OCI-LY7 (cell line): ENCODE measurements around the gene NFKBIA. TPM values are rescaled to one million over a fixed set of nuclear protein-coding genes. Genes with fewer than 3 reads are reported as not detected.
"Not testable (repeated sequence)": the region's sequence is repeated elsewhere in the genome, so short reads cannot be mapped to it uniquely, and the experiment has no call there.

Source experiments
- BruUV-seq: library from RNA; stranded (reverse); fragments of 400-500 nt; replicated peaks from 2 replicates; lab custom pipeline; 2021; lab: Mats Ljungman, UMichigan
- CTCF ChIA-PET: fragments of 300-600 bp; sonication (Branson Sonifier 250); formaldehyde crosslinking; loops from one replicate; lab custom pipeline; 2022; ENCODE audit warnings: antibody characterized with exemption; ENCODE audit not compliant: unreplicated experiment; lab: Charles Lee
- POLR2A ChIA-PET: fragments of 300-600 bp; sonication (Branson Sonifier 250); formaldehyde crosslinking; loops from one replicate; lab custom pipeline; 2022; ENCODE audit warnings: antibody characterized with exemption; lab: Charles Lee
- DNase-seq: peaks from one replicate; pipeline ENCODE4 v3.0.0-alpha.2; 2015; ENCODE audit warnings: low spot score
- H2AFZ ChIP-seq: fragments of 200-600 bp; sonication (generic), shearing (Covaris generic); 2 replicates; pipeline ENCODE4 v1.6.1; 2014; ENCODE audit warnings: mild to moderate bottlenecking, antibody characterized with exemption, low read length, moderate library complexity
- H3K27ac ChIP-seq: fragments of 200-600 bp; sonication (generic); 2 replicates; pipeline ENCODE4 v1.5.1; 2014; ENCODE audit warnings: mixed run types, low read depth, mild to moderate bottlenecking, moderate library complexity, low read length, inconsistent platforms; ENCODE audit not compliant: poor library complexity, severe bottlenecking
- H3K36me3 ChIP-seq: fragments of 200-600 bp; sonication (generic); 2 replicates; pipeline ENCODE4 v1.6.1; 2014; ENCODE audit warnings: mild to moderate bottlenecking, antibody characterized with exemption, low read length, moderate library complexity, mixed read lengths; ENCODE audit not compliant: insufficient read depth
- H3K4me1 ChIP-seq: fragments of 200-600 bp; sonication (generic); 2 replicates; pipeline ENCODE4 v1.5.1; 2014; ENCODE audit warnings: mild to moderate bottlenecking, low read length; ENCODE audit not compliant: insufficient read depth, poor library complexity, severe bottlenecking
- H3K4me2 ChIP-seq: fragments of 200-600 bp; sonication (generic); 2 replicates; pipeline ENCODE4 v1.6.1; 2014; ENCODE audit warnings: mild to moderate bottlenecking, low read length
- H3K4me3 ChIP-seq: fragments of 200-600 bp; sonication (generic); 2 replicates; pipeline ENCODE4 v1.5.1; 2014; ENCODE audit warnings: mild to moderate bottlenecking, low read depth, low read length; ENCODE audit not compliant: poor library complexity, severe bottlenecking
- H3K79me2 ChIP-seq: fragments of 200-600 bp; sonication (generic); 2 replicates; pipeline ENCODE4 v1.6.1; 2016; ENCODE audit warnings: low read depth, mild to moderate bottlenecking, low read length, moderate library complexity, mixed read lengths; ENCODE audit not compliant: insufficient read depth
- H3K9me2 ChIP-seq: fragments of 200-600 bp; sonication (generic); 2 replicates; pipeline ENCODE4 v1.6.1; 2016; ENCODE audit warnings: mild to moderate bottlenecking, low read length, mixed read lengths; ENCODE audit not compliant: insufficient read depth
- H3K9me3 ChIP-seq: fragments of 200-600 bp; sonication (generic); 2 replicates; pipeline ENCODE4 v1.6.1; 2014; ENCODE audit warnings: mild to moderate bottlenecking, mixed run types, low read length, mixed read lengths
- H4K20me1 ChIP-seq: fragments of 200-600 bp; sonication (generic); 2 replicates; pipeline ENCODE4 v1.6.1; 2014; ENCODE audit warnings: mild to moderate bottlenecking, antibody characterized with exemption, low read length, moderate library complexity, mixed read lengths; ENCODE audit not compliant: insufficient read depth
- CTCF ChIP-seq: fragments of 200-600 bp; sonication (generic); conservative IDR thresholded peaks from 2 replicates; pipeline ENCODE4 v1.5.1; 2014; ENCODE audit warnings: mild to moderate bottlenecking, antibody characterized with exemption, low read length, moderate library complexity, mixed read lengths
- EZH2phosphoT487 ChIP-seq: fragments of 200-600 bp; sonication (generic); IDR thresholded peaks from 2 replicates; pipeline ENCODE4 v1.6.1; 2018; ENCODE audit warnings: low read depth, borderline replicate concordance, mild to moderate bottlenecking, mixed run types, antibody characterized with exemption, low read length, moderate library complexity, mixed read lengths
- intact Hi-C: fragments of 100-400 bp; cut with micrococcal nuclease; formaldehyde crosslinking; loops from one replicate; pipeline ENCODE4 v1.10.0; 2022; ENCODE audit not compliant: unreplicated experiment
- total RNA-seq, 2 experiments: library from RNA; depleted of rRNA in 1 of 2; stranded (reverse); fragments of >200 nt in 1 of 2; shearing (Covaris generic) in 1 of 2; gene quantifications; 2 replicates each; pipeline ENCODE4 v1.2.3, GENCODE V29; 2014 to 2022

The NFKBIA gene
- total RNA-seq, 2 experiments from 2014 or later = 43.6 to 100 TPM

GRCh38 chr14:35374263-35374712, 30.3 kb downstream of the NFKBIA start:
- DNase-seq = no peak
- H3K79me2 ChIP-seq = no peaks in the 10 kb centered on the region
- POLR2A ChIA-PET = interaction anchor here (0.7 to 0.9 kb wide), 3 partner anchors 58 to 300 kb away, joined by 3 to 4 read pairs (median 3); no protein-coding TSS in a partner anchor
- TF ChIP-seq CTCF (no peak), EZH2phosphoT487 (no peak)
- H3K4me3 ChIP-seq = no peak overlapping the region
- H3K4me1 ChIP-seq = no peaks in the 10 kb centered on the region
- no peaks in the 10 kb centered on the region for H4K20me1 ChIP-seq
- H3K27ac ChIP-seq = no peak overlapping the region
- CTCF ChIA-PET = no interaction called here
- H3K36me3 ChIP-seq = no peaks in the 10 kb centered on the region
- H2AFZ ChIP-seq = no peak overlapping the region
- no peaks in the 10 kb centered on the region for H3K9me2 ChIP-seq
- no TSS peak for BruUV-seq
- intact Hi-C loops = no loop called here
- H3K4me2 ChIP-seq = no peak overlapping the region
- 0 out of 2 replicates have a peak, but pooled peaks cover 4% of the 10 kb centered on the region for H3K9me3 ChIP-seq

DNA sequence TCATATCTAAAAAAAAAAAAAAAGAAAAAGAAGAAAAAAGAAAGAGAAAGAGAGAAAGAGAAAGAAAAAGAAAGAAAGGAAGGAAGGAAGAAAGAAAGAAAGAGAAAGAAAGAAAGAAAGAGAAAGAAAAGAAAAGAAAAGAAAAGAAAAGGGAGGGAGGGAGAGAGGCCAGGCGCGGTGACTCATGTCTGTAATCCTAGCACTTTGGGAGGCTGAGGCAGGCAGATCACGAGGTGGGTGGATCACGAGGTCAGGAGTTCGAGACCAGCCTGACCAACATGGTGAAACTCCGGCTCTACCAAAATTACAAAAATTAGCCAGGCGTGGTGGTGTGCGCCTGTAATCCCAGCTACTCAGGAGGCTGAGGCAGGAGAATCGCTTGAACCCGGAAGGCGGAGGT, 31.3 kb downstream of the NFKBIA start:
- H3K79me2 ChIP-seq, H3K36me3 ChIP-seq, BruUV-seq, H3K4me3 ChIP-seq, H3K4me1 ChIP-seq, intact Hi-C loops, H4K20me1 ChIP-seq, H2AFZ ChIP-seq, H3K9me3 ChIP-seq, DNase-seq, POLR2A ChIA-PET, H3K27ac ChIP-seq, CTCF ChIA-PET, H3K4me2 ChIP-seq, H3K9me2 ChIP-seq: not testable (repeated sequence)

DNA sequence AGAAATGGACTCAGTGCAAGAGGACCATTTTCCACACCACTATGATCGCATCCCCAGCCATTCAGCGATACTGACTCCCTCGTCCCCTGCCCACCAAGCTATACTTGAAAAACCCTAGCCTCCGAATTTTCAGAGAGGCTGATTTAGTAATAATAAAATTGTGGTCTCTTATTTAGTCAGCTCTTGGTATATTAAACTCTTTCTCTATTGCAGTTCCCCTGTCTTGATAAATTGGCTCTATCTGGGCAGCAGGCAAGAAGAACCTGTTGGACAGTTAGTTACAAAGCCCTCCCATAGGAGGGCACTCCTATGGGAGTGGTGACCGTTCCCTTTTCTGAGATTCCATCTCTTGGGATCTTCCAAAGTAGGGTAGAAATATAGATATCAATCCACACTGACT, 33.6 kb downstream of the NFKBIA start:
- H3K4me1 ChIP-seq = peaks cover 18% of the 10 kb centered on the region
- POLR2A ChIA-PET = interaction anchor here (0.6 to 1.2 kb wide), 4 partner anchors 10 to 409 kb away, joined by 3 to 7 read pairs (median 4); no protein-coding TSS in a partner anchor
- H3K9me3 ChIP-seq = 0 out of 2 replicates have a peak, but pooled peaks cover 4% of the 10 kb centered on the region
- H3K4me2 ChIP-seq = no peak overlapping the region
- H3K9me2 ChIP-seq = no peaks in the 10 kb centered on the region
- BruUV-seq = no TSS peak
- H3K4me3 ChIP-seq = no peak overlapping the region
- no peaks in the 10 kb centered on the region for H4K20me1 ChIP-seq
- no peaks in the 10 kb centered on the region for H3K36me3 ChIP-seq
- TF ChIP-seq EZH2phosphoT487 = no peak
- no peak for TF ChIP-seq CTCF
- no peaks in the 10 kb centered on the region for H3K79me2 ChIP-seq
- CTCF ChIA-PET = no interaction called here
- H2AFZ ChIP-seq = no peak overlapping the region
- intact Hi-C loops = no loop called here
- no peak overlapping the region for H3K27ac ChIP-seq
- no peak for DNase-seq
